DMS114 treated with DMSO at 0.1 percent for 48 hours (cell line): ENCODE results near the gene SCAMP2.
"Not testable (repeated sequence)": the region's sequence is repeated elsewhere in the genome, so short reads cannot be mapped to it uniquely, and the experiment has no call there.

Experiments used
- DNase-seq: peaks from one replicate; lab custom pipeline; 2025; ENCODE audit not compliant: unreplicated experiment; lab: John Stamatoyannopoulos, UW

SCAMP2 gene

GRCh38 chr15:74873036-74873755, at the start of gene SCAMP2:
SCAMP2 (minus strand) TSS chr15:74873365; CDS start chr15:74873255, 110 bp downstream.
- peak; percentile 96 for DNase-seq

- no peak for DNase-seq
Observed at GRCh38 chr15:74920456-74920855, 47.3 kb upstream of the SCAMP2 start.

DNA sequence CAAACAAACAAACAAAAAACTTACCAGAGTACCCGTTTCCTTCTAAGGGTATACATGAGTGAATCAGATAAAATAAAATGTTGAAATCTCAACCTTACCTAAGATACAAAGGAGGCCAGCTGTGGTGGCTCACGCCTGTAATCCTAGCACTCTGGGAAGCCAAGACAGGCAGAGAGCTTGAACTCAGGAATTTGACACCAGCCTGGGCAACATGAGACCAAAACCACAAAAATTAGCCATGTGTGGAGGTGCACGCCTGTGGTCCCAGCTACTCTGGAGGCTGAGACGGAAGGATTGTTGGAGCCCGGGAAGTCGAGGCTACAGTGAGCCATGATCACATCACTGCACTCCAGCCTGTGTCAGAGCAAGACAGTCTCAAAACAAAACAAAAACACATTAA, 44.5 kb upstream of the SCAMP2 start:
- DNase-seq, result no peak

DNA sequence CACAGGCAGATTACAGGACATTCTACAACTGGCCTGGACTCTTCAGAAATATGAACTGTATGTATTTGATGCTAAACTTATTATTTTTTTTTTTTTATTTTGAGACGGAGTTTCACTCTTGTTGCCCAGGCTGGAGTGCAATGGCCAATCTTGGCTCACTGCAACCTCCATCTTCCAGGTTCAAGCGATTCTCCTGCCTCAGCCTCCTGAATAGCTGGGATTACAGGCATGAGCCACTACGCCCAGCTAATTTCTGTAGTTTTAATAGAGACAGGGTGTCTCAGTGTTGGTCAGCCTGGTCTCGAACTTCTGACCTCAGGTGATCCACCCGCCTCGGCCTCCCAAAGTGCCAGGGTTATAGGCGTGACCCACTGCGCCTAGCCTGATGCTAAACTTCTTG, 40.6 kb upstream of the SCAMP2 start:
- DNase-seq, result not testable (repeated sequence)

DNA sequence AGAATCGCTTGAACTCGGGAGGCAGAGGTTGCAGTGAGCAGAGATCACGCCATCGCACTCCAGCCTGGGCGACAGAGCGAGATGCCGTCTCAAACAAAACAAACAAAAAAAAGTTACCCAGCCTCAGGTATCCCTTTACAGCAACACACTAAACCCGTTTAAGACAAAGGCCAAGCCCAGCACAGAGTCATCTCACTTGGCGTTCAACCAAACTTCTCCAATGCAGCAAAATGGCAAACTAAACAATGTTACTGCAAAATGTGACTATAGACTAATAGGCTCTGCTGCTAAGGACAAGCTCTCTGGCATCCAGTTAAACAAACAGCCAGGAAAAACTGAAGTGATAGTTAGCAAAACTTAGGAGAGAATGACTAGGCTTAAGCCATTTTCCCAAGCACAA, 39.9 kb upstream of the SCAMP2 start:
- DNase-seq, result no peak

GRCh38 chr15:74908635-74909034, 35.5 kb upstream of the SCAMP2 start:
- DNase-seq, result no peak

- peak; percentile 46 for DNase-seq
Observed at GRCh38 chr15:74907163-74907870, 34.2 kb upstream of the SCAMP2 start.

GRCh38 chr15:74906450-74907162, 33.4 kb upstream of the SCAMP2 start, which contains the start of gene FAM219B:
FAM219B (minus strand) TSS chr15:74906851; CDS start chr15:74906800, 51 bp downstream.
- DNase-seq, result peak; percentile 91

GRCh38 chr15:74906067-74906449, 32.9 kb upstream of the SCAMP2 start:
- DNase-seq, result no peak

DNA sequence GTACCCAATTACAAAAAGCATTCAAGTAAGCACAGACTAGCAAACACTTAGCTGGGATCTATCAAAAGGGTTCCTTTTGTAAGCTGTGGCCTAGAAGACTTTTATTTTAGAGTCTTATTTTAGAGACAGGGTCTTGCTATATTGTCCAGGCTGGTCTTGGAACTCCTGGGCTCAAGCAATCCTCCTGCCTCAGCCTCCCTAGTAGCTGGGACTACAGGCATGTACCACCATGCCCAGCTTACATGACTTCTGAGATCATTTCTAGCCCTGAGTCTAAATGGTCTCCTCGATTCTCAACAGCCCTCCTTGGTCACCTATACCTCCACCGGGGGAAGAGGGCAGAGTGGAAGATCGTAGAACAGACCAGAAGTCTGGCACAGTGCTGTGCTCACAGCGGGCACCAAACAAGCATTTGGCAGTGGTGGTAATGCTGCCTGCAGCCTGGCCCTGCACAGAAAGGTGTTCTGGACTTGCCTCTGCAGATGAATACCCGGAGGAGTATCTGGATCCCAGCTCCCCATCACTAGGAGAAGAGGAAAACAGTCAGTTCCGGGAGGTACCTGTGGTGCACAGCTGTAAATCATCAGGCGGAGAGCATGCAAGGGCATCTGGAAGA, 31.1 kb upstream of the SCAMP2 start:
- no peak for DNase-seq

DNA sequence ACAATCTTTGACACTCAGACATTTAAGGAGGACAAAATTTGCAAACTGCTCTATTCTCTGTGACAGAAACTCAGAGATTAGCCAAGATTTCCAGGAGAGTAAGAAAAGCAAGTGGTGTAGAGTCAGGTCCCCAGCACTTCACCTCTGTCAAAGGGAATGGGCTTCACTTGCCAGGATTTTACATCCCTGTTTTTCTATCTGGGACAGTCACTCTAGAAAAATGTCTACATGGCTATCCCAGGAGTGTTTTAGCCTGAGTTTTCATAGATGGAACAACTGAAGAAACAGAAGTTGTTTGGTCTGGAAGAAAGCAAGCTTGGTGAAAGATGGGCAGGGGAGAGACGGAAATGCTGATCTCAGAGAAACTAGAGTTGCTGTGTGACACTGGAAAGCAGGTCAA, 30.5 kb upstream of the SCAMP2 start:
- DNase-seq, result no peak

DNA sequence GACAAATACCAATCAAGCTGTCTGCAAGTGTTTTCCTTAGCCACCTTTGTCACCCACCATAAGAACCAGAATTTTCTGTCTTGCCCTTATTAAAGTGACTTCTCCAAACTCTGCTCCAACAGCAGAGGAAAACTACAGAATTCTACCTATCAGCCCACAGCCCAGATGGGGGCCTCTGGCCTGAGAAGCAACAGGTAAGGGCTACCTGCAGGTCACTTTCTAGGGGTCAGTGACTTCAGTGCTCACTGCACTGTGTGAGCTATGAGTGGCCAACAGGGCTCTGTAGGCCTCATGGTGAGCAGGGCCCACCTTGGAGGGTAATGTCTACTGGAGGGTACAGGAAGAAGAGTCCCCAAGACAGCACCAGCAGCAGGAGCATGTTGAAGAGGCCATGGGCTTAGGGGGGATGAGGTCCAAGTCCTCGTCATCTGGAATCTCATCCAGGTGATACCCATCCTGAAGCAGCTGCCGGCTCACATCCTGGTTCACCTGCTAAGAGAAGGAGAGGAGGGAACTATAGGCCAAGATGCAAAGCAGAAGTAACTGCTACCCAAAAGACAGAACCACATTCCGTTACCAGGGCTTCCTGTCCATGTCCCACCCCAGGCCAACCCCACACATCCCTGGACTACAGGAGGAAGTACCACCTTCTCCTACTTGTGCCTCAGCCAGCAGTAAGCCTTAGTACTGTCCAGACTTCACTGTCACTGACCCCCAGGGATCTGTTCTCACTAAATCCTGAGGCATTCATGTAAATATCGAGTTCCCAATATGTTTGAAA, 29.3 kb upstream of the SCAMP2 start:
- DNase-seq, result no peak

DNA sequence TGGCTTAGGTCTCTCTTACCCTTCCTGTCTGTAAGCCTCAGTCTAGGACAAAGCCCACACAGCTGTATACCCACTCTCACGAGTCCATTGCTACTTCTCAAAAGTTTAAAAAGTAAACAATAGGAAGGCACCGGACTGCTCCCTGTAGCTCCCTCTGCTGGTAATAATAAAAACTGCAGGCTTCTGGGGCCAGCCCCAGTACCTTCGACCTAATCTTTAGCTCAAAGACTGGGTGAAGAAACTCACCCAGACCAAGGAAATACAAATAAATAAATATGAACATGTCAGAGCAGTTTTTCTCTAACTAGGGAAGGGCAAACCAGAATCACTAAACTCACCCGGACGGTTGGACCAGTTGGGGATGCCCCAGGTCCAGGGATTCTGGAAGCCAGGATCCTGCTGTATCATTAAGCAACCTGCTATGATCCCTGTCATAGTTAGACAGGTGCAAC, 28.5 kb upstream of the SCAMP2 start:
- DNase-seq, result peak; percentile 65

DNA sequence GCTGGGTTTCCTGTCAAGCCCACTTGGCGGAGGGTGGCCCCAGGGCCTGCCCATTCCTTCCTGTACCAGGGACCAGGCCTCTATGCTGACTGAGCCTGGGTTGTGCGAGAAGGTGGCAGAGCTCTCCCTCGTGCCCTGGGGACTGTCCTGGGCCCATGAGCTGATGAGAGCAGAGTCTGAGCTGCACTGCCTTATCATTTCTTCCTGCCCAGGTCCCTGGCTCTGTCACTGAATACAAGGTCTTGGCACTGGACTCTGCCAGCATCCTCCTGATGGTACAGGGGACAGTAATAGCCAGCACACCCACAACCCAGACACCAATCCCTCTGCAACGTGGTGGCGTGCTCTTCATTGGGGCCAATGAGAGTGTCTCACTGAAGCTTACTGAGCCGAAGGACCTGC, 24.1 kb upstream of the SCAMP2 start:
- no peak for DNase-seq

- no peak for DNase-seq
Observed at GRCh38 chr15:74896316-74896715, 23.2 kb upstream of the SCAMP2 start.

DNA sequence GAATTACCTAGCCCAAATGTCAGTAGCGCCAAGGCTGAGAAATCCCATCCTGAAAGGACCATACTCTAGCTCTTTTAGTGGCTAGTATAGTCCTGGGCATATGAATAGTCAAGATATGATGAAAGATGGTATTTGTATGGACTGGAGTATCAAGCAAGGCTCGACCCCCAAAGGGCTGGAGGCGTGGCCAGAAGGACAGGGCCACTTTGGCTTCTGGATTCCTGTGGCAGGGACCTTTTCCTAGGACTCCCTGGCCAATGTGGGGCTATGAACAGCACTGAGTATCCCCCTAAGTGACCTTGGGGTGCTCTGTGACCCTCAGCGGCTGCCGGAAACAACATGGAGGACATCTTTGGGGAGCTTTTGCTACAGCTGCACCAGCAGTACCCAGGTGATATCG, 22.7 kb upstream of the SCAMP2 start:
- no peak for DNase-seq

DNA sequence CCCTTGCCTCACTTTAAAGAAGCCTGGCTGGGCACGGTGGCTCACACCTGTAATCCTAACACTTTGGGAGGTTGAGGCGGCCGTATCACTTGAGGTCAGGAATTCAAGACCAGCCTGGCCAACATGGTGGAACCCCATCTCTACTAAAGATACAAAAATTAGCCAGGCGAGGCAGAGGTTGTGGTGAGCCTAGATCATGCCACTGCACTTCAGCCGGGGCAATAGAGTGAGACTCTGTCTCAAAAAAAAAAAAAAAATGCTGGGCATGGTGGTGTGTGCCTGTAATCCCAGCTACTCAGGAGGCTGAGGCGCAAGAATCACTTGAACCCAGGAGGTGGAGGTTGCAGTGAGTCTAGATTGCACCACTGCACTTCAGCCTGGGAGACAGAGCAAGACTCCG, 21.2 kb upstream of the SCAMP2 start:
- not testable (repeated sequence) for DNase-seq

DNA sequence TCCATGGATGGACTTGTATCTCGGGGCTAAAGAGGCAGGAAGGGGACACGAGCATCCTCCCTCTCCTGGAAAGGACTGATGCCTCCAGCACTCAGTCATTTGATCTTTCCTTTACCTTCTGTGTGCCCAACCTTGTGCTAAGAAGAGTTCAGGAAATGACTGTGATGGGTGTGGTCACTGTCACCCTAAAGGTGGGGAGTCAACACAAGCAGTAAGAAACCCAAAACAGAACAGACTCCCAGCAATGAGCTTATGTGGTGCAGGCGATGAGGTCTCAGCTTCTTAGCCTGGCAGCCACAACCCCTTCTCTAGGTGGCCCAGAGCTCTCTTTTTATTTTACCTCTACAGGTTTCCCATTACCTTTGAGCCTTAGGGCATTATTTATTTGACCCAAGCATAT, 20.5 kb upstream of the SCAMP2 start:
- DNase-seq, result no peak

- DNase-seq, result no peak
Observed at GRCh38 chr15:74892931-74893330, 19.8 kb upstream of the SCAMP2 start.

- DNase-seq, result no peak
Observed at GRCh38 chr15:74892313-74892712, 19.1 kb upstream of the SCAMP2 start.

DNA sequence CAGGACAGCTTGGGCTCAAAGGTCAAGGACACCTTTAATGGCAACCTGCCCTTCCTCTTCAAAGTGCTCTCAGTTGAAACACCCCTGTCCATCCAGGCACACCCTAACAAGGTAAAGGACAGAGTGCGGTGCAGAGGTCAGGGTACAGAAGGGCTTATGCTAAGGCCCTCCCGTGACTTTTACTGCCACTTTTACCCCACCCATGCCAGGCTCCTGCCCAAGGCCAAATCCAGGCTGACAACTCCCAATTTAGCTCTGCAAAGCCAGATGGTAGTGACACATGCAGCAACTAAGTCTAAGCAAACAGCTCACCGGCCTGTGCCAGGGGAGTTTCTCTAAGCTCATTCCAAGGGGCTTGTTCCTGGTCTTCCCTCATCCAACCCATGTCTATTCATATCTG, 18.3 kb upstream of the SCAMP2 start:
- no peak for DNase-seq
